OCI-LY7 (cell line): Measurements from ENCODE around the gene EPS8L2. TPM values are rescaled to one million over a fixed set of nuclear protein-coding genes. Genes with fewer than 3 reads are reported as not detected.

Experiments used
- BruUV-seq: library from RNA; stranded (reverse); fragments of 400-500 nt; replicated peaks from 2 replicates; lab custom pipeline; 2021; lab: Mats Ljungman, UMichigan
- CTCF ChIA-PET: fragments of 300-600 bp; sonication (Branson Sonifier 250); formaldehyde crosslinking; loops from one replicate; lab custom pipeline; 2022; ENCODE audit warnings: antibody characterized with exemption; ENCODE audit not compliant: unreplicated experiment; lab: Charles Lee
- POLR2A ChIA-PET: fragments of 300-600 bp; sonication (Branson Sonifier 250); formaldehyde crosslinking; loops from one replicate; lab custom pipeline; 2022; ENCODE audit warnings: antibody characterized with exemption; lab: Charles Lee
- DNase-seq: peaks from one replicate; pipeline ENCODE4 v3.0.0-alpha.2; 2015; ENCODE audit warnings: low spot score
- H2AFZ ChIP-seq: fragments of 200-600 bp; sonication (generic), shearing (Covaris generic); 2 replicates; pipeline ENCODE4 v1.6.1; 2014; ENCODE audit warnings: mild to moderate bottlenecking, antibody characterized with exemption, low read length, moderate library complexity
- H3K27ac ChIP-seq: fragments of 200-600 bp; sonication (generic); 2 replicates; pipeline ENCODE4 v1.5.1; 2014; ENCODE audit warnings: mixed run types, low read depth, mild to moderate bottlenecking, moderate library complexity, low read length, inconsistent platforms; ENCODE audit not compliant: poor library complexity, severe bottlenecking
- H3K36me3 ChIP-seq: fragments of 200-600 bp; sonication (generic); 2 replicates; pipeline ENCODE4 v1.6.1; 2014; ENCODE audit warnings: mild to moderate bottlenecking, antibody characterized with exemption, low read length, moderate library complexity, mixed read lengths; ENCODE audit not compliant: insufficient read depth
- H3K4me1 ChIP-seq: fragments of 200-600 bp; sonication (generic); 2 replicates; pipeline ENCODE4 v1.5.1; 2014; ENCODE audit warnings: mild to moderate bottlenecking, low read length; ENCODE audit not compliant: insufficient read depth, poor library complexity, severe bottlenecking
- H3K4me2 ChIP-seq: fragments of 200-600 bp; sonication (generic); 2 replicates; pipeline ENCODE4 v1.6.1; 2014; ENCODE audit warnings: mild to moderate bottlenecking, low read length
- H3K4me3 ChIP-seq: fragments of 200-600 bp; sonication (generic); 2 replicates; pipeline ENCODE4 v1.5.1; 2014; ENCODE audit warnings: mild to moderate bottlenecking, low read depth, low read length; ENCODE audit not compliant: poor library complexity, severe bottlenecking
- H3K79me2 ChIP-seq: fragments of 200-600 bp; sonication (generic); 2 replicates; pipeline ENCODE4 v1.6.1; 2016; ENCODE audit warnings: low read depth, mild to moderate bottlenecking, low read length, moderate library complexity, mixed read lengths; ENCODE audit not compliant: insufficient read depth
- H3K9me2 ChIP-seq: fragments of 200-600 bp; sonication (generic); 2 replicates; pipeline ENCODE4 v1.6.1; 2016; ENCODE audit warnings: mild to moderate bottlenecking, low read length, mixed read lengths; ENCODE audit not compliant: insufficient read depth
- H3K9me3 ChIP-seq: fragments of 200-600 bp; sonication (generic); 2 replicates; pipeline ENCODE4 v1.6.1; 2014; ENCODE audit warnings: mild to moderate bottlenecking, mixed run types, low read length, mixed read lengths
- H4K20me1 ChIP-seq: fragments of 200-600 bp; sonication (generic); 2 replicates; pipeline ENCODE4 v1.6.1; 2014; ENCODE audit warnings: mild to moderate bottlenecking, antibody characterized with exemption, low read length, moderate library complexity, mixed read lengths; ENCODE audit not compliant: insufficient read depth
- CTCF ChIP-seq: fragments of 200-600 bp; sonication (generic); conservative IDR thresholded peaks from 2 replicates; pipeline ENCODE4 v1.5.1; 2014; ENCODE audit warnings: mild to moderate bottlenecking, antibody characterized with exemption, low read length, moderate library complexity, mixed read lengths
- EZH2phosphoT487 ChIP-seq: fragments of 200-600 bp; sonication (generic); IDR thresholded peaks from 2 replicates; pipeline ENCODE4 v1.6.1; 2018; ENCODE audit warnings: low read depth, borderline replicate concordance, mild to moderate bottlenecking, mixed run types, antibody characterized with exemption, low read length, moderate library complexity, mixed read lengths
- intact Hi-C: fragments of 100-400 bp; cut with micrococcal nuclease; formaldehyde crosslinking; loops from one replicate; pipeline ENCODE4 v1.10.0; 2022; ENCODE audit not compliant: unreplicated experiment
- total RNA-seq, 2 experiments: library from RNA; depleted of rRNA in 1 of 2; stranded (reverse); fragments of >200 nt in 1 of 2; shearing (Covaris generic) in 1 of 2; gene quantifications; 2 replicates each; pipeline ENCODE4 v1.2.3, GENCODE V29; 2014 to 2022

Gene EPS8L2
- total RNA-seq, 2 experiments from 2014 or later: 3.8 to 7.1 TPM

DNA sequence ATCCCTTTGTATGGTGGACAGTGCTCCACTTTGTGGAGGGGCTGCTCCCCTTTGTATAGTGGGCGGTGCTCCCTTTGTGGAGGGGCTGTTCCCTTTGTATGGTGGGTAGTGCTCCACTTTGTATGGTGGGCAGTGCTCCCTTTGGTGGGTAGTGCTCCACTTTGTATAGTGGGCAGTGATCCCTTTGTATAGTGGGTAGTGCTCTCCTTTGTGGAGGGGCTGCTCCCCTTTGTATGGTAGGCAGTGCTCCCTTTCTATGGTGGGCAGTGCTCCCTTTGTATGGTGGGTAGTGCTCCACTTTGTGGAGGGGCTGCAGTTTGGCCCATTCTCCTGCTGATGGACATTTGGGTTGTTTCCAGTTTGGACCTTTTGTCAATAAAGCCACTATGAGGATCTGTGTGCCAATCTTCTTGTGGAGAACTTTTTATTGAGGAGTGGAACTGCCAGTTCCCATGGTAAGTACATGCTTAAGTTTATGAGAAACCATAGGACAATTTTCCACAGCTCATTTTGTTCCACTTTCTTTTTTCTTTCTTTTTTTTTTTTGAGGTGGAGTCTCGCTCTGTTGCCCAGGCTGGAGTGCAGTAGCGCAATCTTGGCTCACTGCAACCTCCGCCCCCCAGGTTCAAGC, 36.7 kb downstream of the EPS8L2 start:
- ChIA-PET CTCF (no interaction called here), POLR2A (no interaction called here)
- Histone ChIP-seq H4K20me1 (no peaks in the 10 kb centered on the region), H3K9me2 (no peaks in the 10 kb centered on the region), H3K4me1 (peaks cover 8% of the 10 kb centered on the region), H2AFZ (no peak overlapping the region), H3K9me3 (no peaks in the 10 kb centered on the region), H3K27ac (no peak overlapping the region), H3K36me3 (no peaks in the 10 kb centered on the region), H3K4me3 (no peak overlapping the region), H3K4me2 (no peak overlapping the region), H3K79me2 (peaks cover 3% of the 10 kb centered on the region; the same call in 1 of the 2 replicates)
- no TSS peak for BruUV-seq
- intact Hi-C loops: no loop called here
- TF ChIP-seq EZH2phosphoT487: no peak
- no peak for TF ChIP-seq CTCF
- DNase-seq: no peak

DNA sequence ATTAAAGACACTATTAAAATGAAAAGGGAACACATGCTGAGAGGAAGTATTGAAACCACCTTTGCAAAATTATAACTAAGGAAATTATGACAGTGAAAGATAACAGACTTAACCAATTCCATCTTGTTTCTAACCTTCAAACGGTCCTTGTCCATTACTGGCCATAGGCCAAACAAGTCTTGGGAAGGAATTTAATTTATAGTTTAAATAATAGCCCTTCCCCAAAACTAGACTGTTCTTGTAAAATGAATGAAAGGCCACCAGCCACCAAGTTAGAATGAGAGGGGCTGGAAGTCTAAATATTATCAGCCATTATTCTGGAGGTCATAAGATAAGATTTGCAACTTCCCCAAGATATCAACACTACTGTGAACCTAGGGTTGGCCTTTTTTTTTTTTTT, 39.4 kb downstream of the EPS8L2 start:
- ChIA-PET POLR2A (interaction anchor here (0.6 to 0.9 kb wide), 2 partner anchors 19 to 49 kb away, joined by 3 read pairs; no protein-coding TSS in a partner anchor), CTCF (no interaction called here)
- intact Hi-C loops: loop anchor here (5.0 kb wide), 1 partner anchor 52 kb away; the partner anchor contains the start of gene SLC25A22
- Histone ChIP-seq H4K20me1 (peaks cover 6% of the 10 kb centered on the region; the same call in 1 of the 2 replicates), H3K9me2 (no peaks in the 10 kb centered on the region), H3K9me3 (no peaks in the 10 kb centered on the region), H3K36me3 (peaks cover 15% of the 10 kb centered on the region), H3K4me2 (no peak overlapping the region), H3K27ac (no peak overlapping the region), H2AFZ (no peak overlapping the region), H3K4me1 (peaks cover 22% of the 10 kb centered on the region), H3K4me3 (no peak overlapping the region), H3K79me2 (peaks cover 31% of the 10 kb centered on the region)
- BruUV-seq: no TSS peak
- no peak for DNase-seq
- no peak for TF ChIP-seq EZH2phosphoT487
- TF ChIP-seq CTCF: no peak
